ENCODE data around the gene ZHX3.

DNA sequence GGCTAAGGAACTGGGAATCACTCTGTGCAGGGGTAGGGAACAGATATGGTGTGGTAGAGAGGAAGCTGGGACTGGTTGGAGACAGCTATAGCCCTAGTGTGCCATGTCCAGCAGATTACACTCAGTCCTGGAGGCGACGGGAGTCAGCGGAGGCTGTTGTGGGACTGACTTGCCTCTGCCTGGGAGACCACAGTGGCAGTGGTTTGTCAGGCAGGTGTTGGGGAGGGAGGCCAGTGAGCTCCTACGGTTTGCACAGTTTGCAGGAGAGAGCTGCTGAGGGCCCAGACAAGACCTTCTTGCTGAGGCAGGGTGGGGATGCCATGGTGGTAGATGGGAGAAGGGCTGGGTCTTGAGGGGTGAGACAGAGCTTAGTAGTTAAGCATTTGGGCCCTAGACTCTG, 175.3 kb downstream of the ZHX3 start:
- no peak for TF ChIP-seq POLR2A (IDR thresholded peaks at IDR 0.05)
- TF ChIP-seq, protein P1, sequence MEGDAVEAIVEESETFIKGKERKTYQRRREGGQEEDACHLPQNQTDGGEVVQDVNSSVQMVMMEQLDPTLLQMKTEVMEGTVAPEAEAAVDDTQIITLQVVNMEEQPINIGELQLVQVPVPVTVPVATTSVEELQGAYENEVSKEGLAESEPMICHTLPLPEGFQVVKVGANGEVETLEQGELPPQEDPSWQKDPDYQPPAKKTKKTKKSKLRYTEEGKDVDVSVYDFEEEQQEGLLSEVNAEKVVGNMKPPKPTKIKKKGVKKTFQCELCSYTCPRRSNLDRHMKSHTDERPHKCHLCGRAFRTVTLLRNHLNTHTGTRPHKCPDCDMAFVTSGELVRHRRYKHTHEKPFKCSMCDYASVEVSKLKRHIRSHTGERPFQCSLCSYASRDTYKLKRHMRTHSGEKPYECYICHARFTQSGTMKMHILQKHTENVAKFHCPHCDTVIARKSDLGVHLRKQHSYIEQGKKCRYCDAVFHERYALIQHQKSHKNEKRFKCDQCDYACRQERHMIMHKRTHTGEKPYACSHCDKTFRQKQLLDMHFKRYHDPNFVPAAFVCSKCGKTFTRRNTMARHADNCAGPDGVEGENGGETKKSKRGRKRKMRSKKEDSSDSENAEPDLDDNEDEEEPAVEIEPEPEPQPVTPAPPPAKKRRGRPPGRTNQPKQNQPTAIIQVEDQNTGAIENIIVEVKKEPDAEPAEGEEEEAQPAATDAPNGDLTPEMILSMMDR (IDR thresholded peaks at IDR 0.05 in 4 of 5, conservative IDR thresholded peaks at IDR 0.05 in 1 of 5) = no peak
